ENCODE results near the gene KSR1. TPM values are rescaled to one million over a fixed set of nuclear protein-coding genes. Genes with fewer than 3 reads are reported as not detected.

Gene KSR1
- total and polyA plus RNA-seq, 10 of the 15 experiments (the other 5 are each of a cell fraction or from before 2014, with no cell fraction given): 0.97 to 66.6 (median 22.9) TPM

GRCh38 chr17:27649929-27650328, 193.7 kb downstream of the KSR1 start:
- no TSS peak for BruUV-seq (replicated peaks)
- ChIA-PET CTCF (interaction anchor here (1.2 to 10.5 kb wide), 9 partner anchors 9 to 413 kb away, joined by 3 to 134 read pairs (median 21); partner anchors contain the start of gene LGALS9), POLR2A (no interaction called here), SMC1A (ENCODE audit: uncharacterized antibody, unreplicated experiment) (interaction anchor here (0.7 to 3.7 kb wide), 5 partner anchors 17 to 413 kb away, joined by 3 to 21 read pairs (median 7); no protein-coding TSS in a partner anchor), RAD21 (ENCODE audit: unreplicated experiment) (interaction anchor here (1.2 to 2.7 kb wide), 5 partner anchors 42 to 413 kb away, joined by 3 to 16 read pairs (median 8); no protein-coding TSS in a partner anchor)
- Histone ChIP-seq H3K27me3 (replicated peaks in 1 of 2; ENCODE audit: control insufficient read depth in 2 of 2, insufficient read depth in 2 of 2, low read length in 1 of 2) (no peaks in the 10 kb centered on the region), H3K9ac (ENCODE audit: control insufficient read depth, insufficient read depth, low read length) (no peak overlapping the region), H3K4me1 (ENCODE audit: control insufficient read depth, insufficient read depth, low read length) (no peaks in the 10 kb centered on the region), H3K4me2 (ENCODE audit: control insufficient read depth, insufficient read depth) (no peak overlapping the region), H4K20me1 (ENCODE audit: control insufficient read depth, insufficient read depth) (no peaks in the 10 kb centered on the region), H3K36me3 (ENCODE audit: control insufficient read depth in 2 of 2, insufficient read depth in 2 of 2, low read length in 1 of 2) (peaks cover 5 to 14% of the 10 kb centered on the region in 2 experiments), H2AFZ (ENCODE audit: control insufficient read depth, low read depth, low read length) (no peak overlapping the region), H3K27ac (ENCODE audit: control insufficient read depth, insufficient read depth) (no peak overlapping the region), H3K4me3 (no peak overlapping the region), H3K79me2 (ENCODE audit: control insufficient read depth, insufficient read depth, low read length) (no peaks in the 10 kb centered on the region), H3K9me3 (replicated peaks; ENCODE audit: control insufficient read depth, insufficient read depth, low read length) (no peaks in the 10 kb centered on the region)
- DNase-seq (ENCODE audit: low read depth, low spot score): no peak
- TF ChIP-seq RAD21 (IDR thresholded peaks at IDR 0.05; ENCODE audit: insufficient read depth, low read depth, low read length) (no peak), KLF5 (IDR thresholded peaks at IDR 0.05; ENCODE audit: partially characterized antibody) (no peak), POLR2A (IDR thresholded peaks at IDR 0.05; ENCODE audit: low read depth, low read length) (0 out of 2 replicates have a peak, but pooled peaks have one; percentile 37), CBX5 (IDR thresholded peaks at IDR 0.05; ENCODE audit: low read depth) (no peak), EZH2 (IDR thresholded peaks at IDR 0.05; ENCODE audit: borderline replicate concordance, control insufficient read depth, low read depth, low read length) (no peak), ZBTB40 (IDR thresholded peaks at IDR 0.05; ENCODE audit: borderline replicate concordance) (no peak), ZBTB4 (CRISPR knock-in tag; IDR thresholded peaks at IDR 0.05) (no peak)
- 93% methylated on average over 15 of the region's 16 CpGs for WGBS (ENCODE audit: insufficient coverage, insufficient replicate concordance, low lambda C conversion rate, missing lambda C conversion rate)
- no peak for ATAC-seq
- intact Hi-C loops (cut with micrococcal nuclease; ENCODE audit: unreplicated experiment) (loop anchor here (2.0 to 5.0 kb wide), 3 partner anchors 47 to 408 kb away; no protein-coding TSS in a partner anchor), in situ Hi-C loops (cut with MboI) (loop anchor here (10.0 kb wide), 1 partner anchor 45 kb away; no protein-coding TSS in a partner anchor)
- no peak for FAIRE-seq

All from GM12878 (cell line).